Activated T-helper 17 cell treated with anti-CD3 and anti-CD28 coated beads, Interleukin-2, amount 50 U/mL, for 72 hours (primary cell): Measurements from ENCODE around the gene TACR2. TPM values are rescaled to one million over a fixed set of nuclear protein-coding genes. Genes with fewer than 3 reads are reported as not detected.

Experiments
- ATAC-seq: fragments of 150-1000 bp; cut with Tn5 transposase; replicated peaks from 2 replicates; pipeline ENCODE4 v1.10.0; 2021; ENCODE audit warnings: mild to moderate bottlenecking, moderate library complexity
- H3K27ac Mint-ChIP-seq: one replicate; pipeline ENCODE4 v1.8.0; 2022; ENCODE audit warnings: mixed read lengths
- H3K27me3 Mint-ChIP-seq: one replicate; pipeline ENCODE4 v1.8.0; 2022; ENCODE audit warnings: mixed read lengths
- H3K36me3 Mint-ChIP-seq: one replicate; pipeline ENCODE4 v1.8.0; 2022; ENCODE audit warnings: low read depth, mild to moderate bottlenecking, mixed read lengths
- H3K4me1 Mint-ChIP-seq: one replicate; pipeline ENCODE4 v1.8.0; 2022; ENCODE audit warnings: mixed read lengths
- H3K4me3 Mint-ChIP-seq: one replicate; pipeline ENCODE4 v1.8.0; 2022; ENCODE audit warnings: mild to moderate bottlenecking, mixed read lengths
- H3K9me3 Mint-ChIP-seq: one replicate; pipeline ENCODE4 v1.8.0; 2022; ENCODE audit warnings: mixed read lengths
- total RNA-seq, 2 donors: library from RNA; stranded (reverse); gene quantifications; one replicate each; pipeline ENCODE4 v1.2.3, GENCODE V29; 2022

Gene TACR2
- total RNA-seq, 2 donors from 2014 or later, result not detected

DNA sequence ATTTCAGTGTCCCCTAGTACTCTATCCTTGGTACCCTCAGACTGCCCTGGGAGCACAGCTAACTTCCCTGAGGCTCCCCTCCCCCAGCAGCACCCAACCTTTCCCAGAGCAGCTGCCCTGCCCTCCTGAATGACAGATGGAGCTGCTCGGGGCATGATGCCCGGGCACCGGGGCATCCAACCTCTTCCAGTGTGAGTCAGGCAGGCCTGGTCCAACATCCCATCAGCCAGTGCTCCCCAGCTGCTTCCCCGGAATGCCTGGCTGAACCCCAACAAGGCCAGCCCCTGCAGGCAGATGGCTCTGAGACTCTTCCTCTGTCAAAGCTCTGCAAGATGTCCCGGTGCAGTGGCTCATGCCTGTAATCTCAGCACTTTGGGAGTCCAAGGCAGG, 22.6 kb upstream of the TACR2 start:
- Mint-ChIP-seq H3K36me3 (no peaks in the 10 kb centered on the region), H3K4me3 (no peak overlapping the region), H3K27me3 (peaks cover 3% of the 10 kb centered on the region)

GRCh38 chr10:69438536-69439349, 22.0 kb upstream of the TACR2 start:
- ATAC-seq, result no peak
- H3K9me3 Mint-ChIP-seq, result no peaks in the 10 kb centered on the region
- H3K27me3 Mint-ChIP-seq, result peaks cover 3% of the 10 kb centered on the region
- H3K4me3 Mint-ChIP-seq, result no peak overlapping the region
- H3K4me1 Mint-ChIP-seq, result no peaks in the 10 kb centered on the region
- no peaks in the 10 kb centered on the region for H3K36me3 Mint-ChIP-seq
- H3K27ac Mint-ChIP-seq, result no peak overlapping the region

More for the DNA sequence above, 22.6 kb upstream of the TACR2 start:
- Mint-ChIP-seq H3K4me1 (no peaks in the 10 kb centered on the region), H3K27ac (no peak overlapping the region), H3K9me3 (no peaks in the 10 kb centered on the region)
- ATAC-seq, result no peak

DNA sequence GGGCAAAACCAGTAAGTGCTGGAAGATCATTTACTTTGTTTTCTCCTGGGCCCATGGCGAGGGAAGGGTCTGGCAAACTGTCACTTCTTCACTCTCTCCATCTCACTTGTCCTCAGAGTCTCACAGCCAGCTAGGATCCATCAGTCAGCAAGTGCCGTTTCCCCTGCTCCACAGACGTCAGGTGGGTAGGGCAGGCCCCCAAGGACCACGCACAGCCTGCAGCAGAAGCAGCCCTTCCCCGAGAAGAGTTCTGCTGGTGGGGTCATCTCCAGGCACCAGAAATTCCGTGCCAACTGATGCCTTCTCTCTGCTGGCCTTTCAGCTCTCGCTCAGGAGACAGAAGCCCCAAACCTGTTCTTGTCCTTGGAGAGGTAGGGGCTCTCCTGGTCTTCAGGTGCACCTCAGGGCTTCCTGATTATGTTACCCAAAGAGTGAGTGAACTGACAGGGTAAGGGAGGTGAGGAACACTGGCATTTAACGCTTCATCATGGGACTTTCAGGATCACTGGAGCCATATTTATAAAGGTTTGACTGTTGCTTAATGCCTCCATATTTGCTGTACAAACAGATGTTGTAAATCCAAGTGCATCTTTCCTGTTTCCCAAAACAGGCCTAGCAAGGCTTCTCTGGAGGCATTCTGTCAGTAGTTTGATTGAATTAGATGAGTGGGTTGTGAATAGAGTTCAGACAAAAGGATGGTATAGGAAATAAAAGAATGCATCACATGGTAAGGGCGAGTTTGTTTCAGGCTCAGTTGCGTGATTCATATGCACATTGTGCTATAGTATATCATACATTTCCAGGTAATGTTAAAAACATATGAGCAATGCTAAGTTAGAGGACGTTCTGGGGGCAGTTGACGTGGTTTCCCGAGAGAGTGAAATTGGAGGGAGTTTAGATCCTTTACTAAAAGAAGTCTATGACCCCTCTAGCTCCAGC, 20.9 kb upstream of the TACR2 start:
- Mint-ChIP-seq H3K27ac (no peak overlapping the region), H3K9me3 (no peaks in the 10 kb centered on the region), H3K36me3 (no peaks in the 10 kb centered on the region), H3K4me1 (no peaks in the 10 kb centered on the region), H3K27me3 (peaks cover 3% of the 10 kb centered on the region), H3K4me3 (no peak overlapping the region)
- ATAC-seq, result no peak

DNA sequence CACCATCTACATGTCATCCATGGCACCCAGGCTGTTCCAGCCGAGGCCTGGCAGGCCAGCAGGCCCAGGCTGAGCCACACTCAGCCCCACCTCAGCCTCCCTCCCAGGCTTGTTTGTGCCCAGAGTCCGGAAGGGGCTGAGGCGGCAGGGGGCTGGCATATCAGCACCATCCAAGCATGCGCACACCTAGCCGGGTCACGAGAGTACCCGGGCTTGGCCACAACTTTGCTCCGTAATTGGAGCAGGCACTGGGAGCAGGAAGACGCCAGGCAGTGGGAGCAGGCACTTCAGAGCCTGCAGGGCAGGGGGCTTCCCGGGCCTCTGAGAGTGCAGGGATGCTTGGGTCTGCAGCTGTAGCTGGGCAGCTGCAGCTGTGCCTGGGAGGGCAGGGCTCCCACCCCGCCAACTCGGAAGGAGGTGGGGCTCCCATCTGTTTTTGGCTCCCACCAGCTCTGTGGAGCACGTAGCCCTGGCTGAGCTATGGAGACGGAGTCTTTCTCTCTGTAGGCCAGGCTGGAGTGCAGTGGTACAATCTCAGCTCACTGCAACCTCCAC, 19.3 kb upstream of the TACR2 start:
- H3K36me3 Mint-ChIP-seq, result no peaks in the 10 kb centered on the region
- no peak overlapping the region for H3K4me3 Mint-ChIP-seq
- no peaks in the 10 kb centered on the region for H3K9me3 Mint-ChIP-seq
- no peak for ATAC-seq
- H3K4me1 Mint-ChIP-seq, result no peaks in the 10 kb centered on the region
- no peak overlapping the region for H3K27ac Mint-ChIP-seq
- no peaks in the 10 kb centered on the region for H3K27me3 Mint-ChIP-seq

GRCh38 chr10:69434926-69435325, 18.2 kb upstream of the TACR2 start:
- no peaks in the 10 kb centered on the region for H3K4me1 Mint-ChIP-seq
- H3K36me3 Mint-ChIP-seq, result no peaks in the 10 kb centered on the region
- no peak overlapping the region for H3K4me3 Mint-ChIP-seq
- no peak for ATAC-seq
- no peak overlapping the region for H3K27ac Mint-ChIP-seq
- no peaks in the 10 kb centered on the region for H3K9me3 Mint-ChIP-seq
- no peaks in the 10 kb centered on the region for H3K27me3 Mint-ChIP-seq

GRCh38 chr10:69434169-69434568, 17.5 kb upstream of the TACR2 start:
- no peaks in the 10 kb centered on the region for H3K4me1 Mint-ChIP-seq
- H3K9me3 Mint-ChIP-seq, result no peaks in the 10 kb centered on the region
- no peak overlapping the region for H3K4me3 Mint-ChIP-seq

DNA sequence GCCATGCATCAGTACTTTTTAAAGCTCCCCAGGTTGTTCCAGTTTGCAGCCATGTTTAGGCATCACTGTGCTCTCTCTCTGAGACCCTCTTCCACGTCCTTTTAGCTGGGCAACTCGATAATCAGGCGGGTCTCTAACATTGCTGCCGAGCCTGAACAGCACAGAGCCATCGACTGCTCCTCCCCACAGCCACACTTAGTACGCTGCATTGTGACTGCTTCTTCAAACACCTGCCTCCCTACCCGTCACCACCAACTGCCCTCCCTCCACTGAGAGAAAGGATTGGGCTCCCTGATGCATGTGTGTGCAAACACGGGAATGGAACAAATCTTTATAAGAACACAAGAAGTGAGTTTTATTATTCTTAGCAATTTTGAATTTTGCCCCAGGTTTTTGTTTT, 11.4 kb upstream of the TACR2 start:
- H3K36me3 Mint-ChIP-seq, result no peaks in the 10 kb centered on the region
- peaks cover 29% of the 10 kb centered on the region for H3K4me1 Mint-ChIP-seq
- H3K9me3 Mint-ChIP-seq, result peaks cover 6% of the 10 kb centered on the region
- peak overlapping the region; percentile 12 for H3K27ac Mint-ChIP-seq
- peak overlapping the region; percentile 57 for H3K4me3 Mint-ChIP-seq
- ATAC-seq, result no peak
- H3K27me3 Mint-ChIP-seq, result no peaks in the 10 kb centered on the region

More at GRCh38 chr10:69434169-69434568, 17.5 kb upstream of the TACR2 start:
- no peaks in the 10 kb centered on the region for H3K36me3 Mint-ChIP-seq
- no peak for ATAC-seq
- H3K27ac Mint-ChIP-seq, result peak overlapping the region; percentile 4
- H3K27me3 Mint-ChIP-seq, result no peaks in the 10 kb centered on the region

- Mint-ChIP-seq H3K4me1 (peaks cover 35% of the 10 kb centered on the region), H3K36me3 (no peaks in the 10 kb centered on the region), H3K27ac (no peak overlapping the region), H3K27me3 (no peaks in the 10 kb centered on the region), H3K4me3 (peak overlapping the region; percentile 23), H3K9me3 (peaks cover 6% of the 10 kb centered on the region)
- no peak for ATAC-seq
These were observed 9.6 kb upstream of the TACR2 start for GRCh38 chr10:69426376-69426727.

DNA sequence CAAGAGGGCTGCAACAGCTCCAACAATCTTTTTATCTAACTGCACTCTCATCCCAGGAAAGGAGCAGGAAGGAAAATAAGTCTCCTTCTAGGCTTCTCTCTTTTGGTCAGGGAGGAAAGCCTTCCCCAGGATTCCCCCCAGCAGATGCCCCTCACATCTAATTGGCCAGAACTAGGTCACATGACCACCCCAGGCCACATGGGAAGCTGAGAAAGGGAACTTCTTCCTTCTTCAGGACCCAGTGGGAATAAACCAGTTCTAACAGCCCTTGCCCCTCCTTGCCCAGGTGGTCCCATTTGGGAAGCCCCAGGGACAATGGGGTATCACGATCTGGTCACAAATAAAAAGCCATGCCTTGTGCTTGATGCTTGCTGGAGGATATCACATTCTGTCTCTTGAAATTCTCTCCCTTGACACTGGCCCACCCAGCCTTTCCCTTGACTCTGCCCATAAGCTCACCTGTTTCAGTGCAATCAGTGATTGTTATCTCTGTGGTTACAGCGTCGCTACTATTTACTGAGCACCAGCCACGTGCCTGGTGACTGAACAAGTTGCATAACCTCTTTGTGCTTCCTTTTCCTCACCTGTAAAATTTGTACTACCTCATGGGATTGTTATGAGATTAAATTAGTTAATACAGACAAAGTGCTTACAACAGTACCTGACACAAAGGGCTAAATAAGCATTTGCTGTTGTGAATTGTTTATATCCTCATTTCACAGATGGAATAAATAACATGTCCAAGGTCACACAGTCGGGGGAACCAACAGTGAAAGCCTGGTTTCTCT, 9.0 kb upstream of the TACR2 start:
- ATAC-seq, result no peak
- H3K4me3 Mint-ChIP-seq, result peak overlapping the region; percentile 23

GRCh38 chr10:69425041-69425440, 8.3 kb upstream of the TACR2 start:
- Mint-ChIP-seq H3K27me3 (no peaks in the 10 kb centered on the region), H3K9me3 (peaks cover 6% of the 10 kb centered on the region), H3K36me3 (no peaks in the 10 kb centered on the region), H3K27ac (no peak overlapping the region), H3K4me1 (peaks cover 35% of the 10 kb centered on the region), H3K4me3 (no peak overlapping the region)
- no peak for ATAC-seq

More for the DNA sequence above, 9.0 kb upstream of the TACR2 start:
- Mint-ChIP-seq H3K36me3 (no peaks in the 10 kb centered on the region), H3K9me3 (peaks cover 6% of the 10 kb centered on the region), H3K27ac (peak overlapping the region; percentile 8), H3K27me3 (no peaks in the 10 kb centered on the region), H3K4me1 (peaks cover 35% of the 10 kb centered on the region)

DNA sequence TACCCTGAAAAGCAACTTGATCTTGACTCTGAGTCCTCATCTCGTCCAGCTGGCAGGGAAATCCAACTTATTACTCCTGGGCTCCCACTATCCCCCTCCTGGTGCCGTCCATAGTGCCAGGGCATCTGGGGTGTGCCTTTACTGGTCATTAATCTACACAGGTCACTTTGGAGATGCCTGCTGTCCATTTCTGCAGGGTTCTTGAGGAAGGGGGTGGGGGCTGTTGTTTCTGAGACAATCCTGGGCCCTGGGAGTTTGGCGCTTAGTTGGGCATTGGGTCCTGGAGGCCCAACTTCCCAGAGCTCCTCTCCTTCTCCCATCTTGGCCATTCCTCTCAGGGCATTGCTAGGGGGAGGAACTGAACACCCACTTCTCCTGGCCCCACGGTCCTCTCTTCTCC, 6.0 kb upstream of the TACR2 start:
- H3K27ac Mint-ChIP-seq, result no peak overlapping the region
- no peak for ATAC-seq
- H3K4me3 Mint-ChIP-seq, result no peak overlapping the region
- peaks cover 6% of the 10 kb centered on the region for H3K9me3 Mint-ChIP-seq
- H3K27me3 Mint-ChIP-seq, result no peaks in the 10 kb centered on the region
- H3K4me1 Mint-ChIP-seq, result peaks cover 28% of the 10 kb centered on the region
- H3K36me3 Mint-ChIP-seq, result no peaks in the 10 kb centered on the region

DNA sequence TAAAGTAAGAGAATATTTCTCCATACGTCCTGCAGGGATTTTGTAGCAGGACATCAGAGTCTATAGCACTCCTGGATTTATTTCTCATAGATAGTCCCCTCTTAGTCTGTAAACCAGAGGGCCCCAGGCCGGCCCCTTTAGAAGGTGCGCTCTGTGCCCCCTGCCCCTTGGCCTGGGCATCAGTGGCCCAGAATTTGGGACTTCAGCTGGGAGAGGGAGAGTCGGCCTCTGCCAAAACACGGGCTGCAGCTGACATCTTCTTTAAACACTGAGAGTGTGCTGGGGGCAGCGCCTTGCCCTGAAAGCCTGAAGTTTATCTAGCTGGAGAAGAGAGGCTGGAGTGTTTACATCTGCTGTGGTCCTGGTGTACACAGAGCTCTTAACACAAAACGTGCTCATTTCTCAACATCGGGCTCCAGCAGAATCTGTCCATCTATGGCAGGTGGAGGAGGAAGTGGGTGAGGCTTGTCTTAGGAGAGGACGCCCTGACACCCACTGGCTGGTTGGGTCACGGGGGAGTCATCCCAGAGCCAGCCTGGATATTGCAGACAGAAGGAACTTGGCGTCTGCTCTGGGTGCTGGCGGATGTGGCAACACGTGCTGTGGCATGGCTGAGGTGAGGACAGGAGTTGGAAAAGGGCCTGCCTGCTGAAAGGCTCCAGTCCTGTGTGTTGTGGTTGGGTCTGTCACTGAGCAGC, 5.0 kb upstream of the TACR2 start:
- no peaks in the 10 kb centered on the region for H3K27me3 Mint-ChIP-seq
- H3K4me3 Mint-ChIP-seq, result no peak overlapping the region
- H3K27ac Mint-ChIP-seq, result peak overlapping the region; percentile 42
- peaks cover 6% of the 10 kb centered on the region for H3K9me3 Mint-ChIP-seq
- no peak for ATAC-seq
- H3K4me1 Mint-ChIP-seq, result peaks cover 22% of the 10 kb centered on the region
- H3K36me3 Mint-ChIP-seq, result no peaks in the 10 kb centered on the region

GRCh38 chr10:69419744-69420126, 3.0 kb upstream of the TACR2 start:
- H3K4me3 Mint-ChIP-seq, result no peak overlapping the region
- no peak overlapping the region for H3K27ac Mint-ChIP-seq
- H3K9me3 Mint-ChIP-seq, result peaks cover 6% of the 10 kb centered on the region
- H3K36me3 Mint-ChIP-seq, result no peaks in the 10 kb centered on the region
- no peak for ATAC-seq
- peaks cover 15% of the 10 kb centered on the region for H3K4me1 Mint-ChIP-seq
- no peaks in the 10 kb centered on the region for H3K27me3 Mint-ChIP-seq
